ENCODE data around the gene GALNT6. TPM values are rescaled to one million over a fixed set of nuclear protein-coding genes. Genes with fewer than 3 reads are reported as not detected.

The GALNT6 gene
- total RNA-seq, 2 donors from 2014 or later: 31.4 to 41.0 TPM

DNA sequence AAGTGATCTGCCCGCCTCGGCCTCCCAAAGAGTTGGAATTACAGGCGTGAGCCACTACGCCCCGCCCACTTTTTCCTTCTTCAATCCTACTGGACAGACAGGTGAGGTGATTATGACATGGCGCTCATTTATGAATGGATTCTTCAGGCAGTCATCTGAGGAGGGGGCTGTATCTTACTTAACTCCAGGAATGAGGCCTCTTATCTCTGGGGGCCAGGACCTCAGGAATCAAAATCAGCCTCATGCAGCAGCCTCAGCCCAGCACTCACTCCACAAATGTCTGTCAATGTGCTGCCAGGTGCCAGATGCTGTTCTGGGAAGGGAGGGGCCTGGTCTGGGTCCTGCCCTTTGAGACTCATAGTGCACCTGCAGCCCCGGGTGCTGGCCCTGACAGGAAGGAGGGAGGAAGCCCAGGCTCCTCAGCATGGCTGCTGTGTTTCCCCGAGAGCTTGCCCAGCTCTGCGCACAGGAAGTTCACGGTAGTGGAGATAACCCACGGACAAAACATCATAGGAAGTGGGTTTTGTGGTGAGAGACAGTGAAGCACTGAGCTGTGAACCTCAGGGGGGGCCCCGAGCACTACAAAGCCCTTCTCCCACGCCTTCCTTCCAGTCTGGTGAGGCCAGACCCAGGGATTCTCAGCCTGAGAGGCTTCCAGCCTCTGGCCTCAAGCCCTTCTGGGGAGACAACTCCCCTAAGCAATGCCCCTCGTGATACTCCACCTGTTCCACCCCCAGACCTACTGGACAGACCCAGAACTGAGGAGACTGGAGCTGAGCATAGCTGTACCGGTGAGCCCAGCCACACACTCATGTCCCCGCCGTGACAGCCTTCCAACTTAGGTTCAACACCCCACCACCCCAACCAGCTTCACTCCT, 22.3 kb downstream of the GALNT6 start:
- peak; percentile 95 for ATAC-seq
- DNase-seq: peak; percentile 79 to 84
- intact Hi-C loops (cut with DNase I, micrococcal nuclease): no loop called here

DNA sequence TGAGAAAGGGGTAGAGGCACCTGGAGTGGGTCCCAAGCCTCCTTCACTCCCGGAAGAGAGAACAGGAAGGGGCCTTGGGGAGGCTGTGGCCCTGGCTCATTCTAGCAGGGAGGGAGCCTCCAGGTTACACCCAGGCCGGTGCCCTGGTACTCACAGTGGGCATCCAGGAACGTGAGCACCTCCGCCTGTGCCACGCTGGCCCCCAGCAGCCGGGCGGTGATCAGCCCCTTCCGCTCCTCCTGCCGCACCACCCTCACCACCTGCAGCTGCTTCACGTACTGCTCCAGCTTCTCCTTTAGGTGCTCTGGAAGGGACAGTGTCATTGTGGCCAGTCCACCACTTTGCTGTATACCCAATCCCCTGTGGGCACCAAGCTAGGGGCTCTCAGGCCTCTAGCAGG, 25.9 kb downstream of the GALNT6 start:
- no peak for DNase-seq
- no peak for ATAC-seq
- intact Hi-C loops (cut with DNase I, micrococcal nuclease): no loop called here

DNA sequence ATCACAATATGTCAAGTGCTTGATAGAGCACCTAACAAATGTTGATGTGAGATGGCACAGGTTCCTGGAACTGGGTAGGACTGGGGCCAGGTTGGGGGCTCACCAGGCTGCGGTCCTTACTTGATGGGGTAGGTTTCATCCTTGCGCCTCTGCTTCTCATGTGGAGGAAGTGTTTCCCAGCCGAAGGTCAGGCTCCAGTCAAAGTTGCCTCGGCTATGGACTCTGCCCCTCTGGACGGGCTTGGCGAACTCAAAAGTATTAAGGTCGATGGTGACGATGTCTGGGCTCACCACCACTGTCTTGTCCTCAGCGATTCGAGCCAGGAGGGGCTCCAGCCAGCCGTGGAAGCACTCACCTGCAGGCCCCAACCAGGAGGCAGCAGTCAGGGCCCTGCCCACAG, 27.2 kb downstream of the GALNT6 start:
- DNase-seq (no peak), ATAC-seq (no peak)
- intact Hi-C loops (cut with DNase I, micrococcal nuclease): no loop called here

DNA sequence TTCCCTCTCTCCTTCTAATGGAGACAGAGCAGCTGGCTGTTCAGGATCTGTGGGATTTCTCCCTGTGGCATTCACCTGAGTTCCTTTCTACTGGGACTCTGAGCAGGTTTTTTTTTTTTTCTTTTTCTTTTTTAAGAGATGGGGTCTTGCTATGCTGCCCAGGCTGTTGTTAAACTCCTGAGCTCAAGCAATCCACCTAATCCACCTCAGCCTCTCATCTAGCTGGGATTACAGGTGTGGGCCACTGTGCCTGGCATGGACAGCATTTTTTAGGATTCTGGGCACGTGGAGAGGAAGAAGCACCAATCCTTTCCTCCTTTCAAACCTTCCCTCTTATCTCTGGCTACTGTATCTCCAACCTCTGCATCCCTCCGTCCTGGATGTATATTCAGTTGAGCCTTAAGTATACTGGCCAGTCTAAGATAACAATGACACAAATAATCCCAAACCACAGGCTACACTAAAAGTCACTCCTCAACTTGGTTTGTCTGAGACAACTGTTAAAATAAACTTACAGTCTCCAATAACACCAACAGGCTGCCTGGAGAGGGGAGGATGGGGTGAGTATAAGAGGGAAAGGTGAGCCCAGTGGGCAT, 28.4 kb downstream of the GALNT6 start:
- ATAC-seq: no peak
- intact Hi-C loops (cut with DNase I, micrococcal nuclease): no loop called here
- DNase-seq: no peak

DNA sequence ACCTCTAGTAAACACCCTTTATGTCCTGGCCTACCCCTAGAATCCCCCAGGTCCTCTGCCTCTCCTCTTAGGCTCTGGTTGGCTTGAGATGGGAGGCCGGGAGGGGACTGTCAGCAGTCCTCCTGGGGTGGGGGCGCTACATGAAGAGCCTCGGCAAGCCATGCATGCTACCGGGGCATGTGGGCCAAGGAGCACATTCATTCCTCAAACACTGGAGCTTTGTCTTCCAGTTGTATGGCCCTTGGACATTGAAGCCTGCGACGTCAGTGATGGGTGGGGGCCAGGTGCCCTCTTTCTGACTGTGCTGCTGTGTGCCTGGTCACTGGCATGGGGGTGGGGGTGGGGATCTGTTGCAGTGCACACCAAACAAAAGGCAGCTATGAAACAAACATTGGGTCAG, 28.9 kb downstream of the GALNT6 start:
- intact Hi-C loops (cut with DNase I, micrococcal nuclease): no loop called here
- ATAC-seq (no peak), DNase-seq (no peak)

DNA sequence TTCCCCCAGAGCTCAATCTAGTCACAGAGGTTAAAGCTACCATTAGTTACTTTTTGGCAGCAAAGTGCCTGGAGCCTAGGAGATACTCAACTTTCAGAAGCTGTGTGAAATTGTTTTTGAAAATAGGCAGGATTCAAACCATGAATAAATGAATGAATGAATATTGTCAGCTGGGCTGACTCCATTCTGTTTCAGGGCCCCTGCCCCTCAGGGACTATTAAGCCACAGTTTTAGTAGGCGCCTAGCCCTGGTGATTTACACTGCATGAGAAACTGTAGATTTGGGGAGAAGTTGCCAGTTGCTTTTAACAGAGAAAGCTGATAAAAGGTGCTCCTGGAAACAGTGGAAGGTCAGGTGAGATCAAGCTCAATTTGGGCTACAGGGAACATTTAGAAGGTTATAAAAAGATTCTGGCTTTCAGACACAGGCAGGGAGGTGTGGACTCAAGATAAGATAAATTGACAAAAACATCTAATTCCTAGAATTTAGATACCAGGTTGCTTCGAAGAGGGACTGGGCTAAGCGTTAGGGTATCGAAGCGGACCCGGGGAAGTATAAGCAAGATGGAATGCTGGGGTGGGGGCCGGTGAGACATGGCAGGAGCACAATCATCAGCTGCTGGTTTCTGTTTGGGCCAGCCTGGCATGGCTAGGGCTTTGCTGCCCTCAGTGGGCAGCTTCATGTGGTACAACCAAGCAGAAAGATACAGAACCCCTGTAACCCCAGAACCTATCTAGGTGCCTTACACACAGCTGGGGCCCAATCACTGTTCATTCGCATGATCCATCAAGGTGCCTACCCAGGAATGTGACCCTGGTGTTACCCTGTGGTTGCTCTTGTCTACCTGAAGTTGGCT, 29.8 kb downstream of the GALNT6 start:
- ATAC-seq (no peak), DNase-seq (no peak)
- intact Hi-C loops (cut with DNase I, micrococcal nuclease): no loop called here

DNA sequence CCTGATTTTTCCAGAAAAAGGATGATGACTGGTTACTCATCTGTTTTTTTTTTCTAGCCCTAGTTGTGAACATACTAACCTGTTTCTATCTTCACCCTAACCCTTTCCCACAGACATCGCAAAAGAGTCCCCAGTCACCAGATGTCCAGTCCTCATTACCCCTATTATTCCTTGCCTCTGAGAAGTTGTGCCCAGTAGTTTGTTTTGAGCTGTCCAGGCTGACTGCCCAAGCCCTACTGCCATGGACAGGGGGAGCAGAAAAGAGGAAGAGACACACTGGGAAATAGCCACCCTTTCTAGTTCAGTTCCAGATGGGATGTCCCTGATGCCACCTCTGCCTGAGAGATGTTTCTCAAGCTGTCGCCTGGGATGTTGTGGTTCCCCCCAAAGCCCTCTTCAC, 30.9 kb downstream of the GALNT6 start:
- no peak for DNase-seq
- intact Hi-C loops (cut with DNase I, micrococcal nuclease): no loop called here
- ATAC-seq: no peak

DNA sequence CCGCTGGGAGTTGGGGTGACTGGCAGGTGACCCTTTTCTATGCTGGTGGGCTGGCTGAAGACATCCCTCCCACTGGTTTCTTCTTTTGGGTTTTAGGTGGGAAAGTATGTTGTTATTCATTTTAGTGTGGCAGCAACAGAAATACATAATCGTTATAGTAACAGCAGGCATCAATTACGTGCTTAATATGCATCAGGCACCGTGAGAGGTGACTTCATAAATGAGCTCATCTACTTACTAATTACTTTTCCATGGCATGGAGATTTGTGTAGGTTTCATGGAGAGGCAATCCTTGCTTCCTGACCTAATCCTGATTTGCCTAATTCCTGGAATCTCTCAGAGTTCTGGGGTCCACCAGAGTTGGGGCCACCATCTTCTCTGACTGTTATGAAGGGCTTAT, 31.4 kb downstream of the GALNT6 start:
- ATAC-seq: no peak
- DNase-seq: no peak
- intact Hi-C loops (cut with DNase I, micrococcal nuclease): no loop called here

DNA sequence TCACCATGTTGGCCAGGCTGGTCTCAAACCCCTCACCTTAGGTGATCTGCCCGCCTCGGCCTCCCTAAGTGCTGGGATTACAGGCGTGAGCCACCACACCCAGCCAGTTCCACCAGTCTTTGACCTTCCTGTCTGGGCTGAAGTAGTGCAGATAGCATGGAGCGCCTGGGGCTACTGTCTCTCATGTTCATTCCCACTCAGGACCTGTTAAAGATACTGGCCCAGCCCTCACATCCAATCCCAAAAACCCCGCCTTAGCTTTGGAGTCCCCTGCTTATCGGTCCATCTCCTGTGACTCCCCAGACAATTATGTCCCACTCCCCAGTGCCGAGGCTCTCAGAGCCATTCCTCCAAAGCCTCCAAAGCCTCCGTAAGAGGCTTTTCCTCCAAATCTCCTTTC, 32.7 kb downstream of the GALNT6 start:
- intact Hi-C loops (cut with DNase I, micrococcal nuclease): no loop called here
- ATAC-seq (no peak), DNase-seq (no peak)

DNA sequence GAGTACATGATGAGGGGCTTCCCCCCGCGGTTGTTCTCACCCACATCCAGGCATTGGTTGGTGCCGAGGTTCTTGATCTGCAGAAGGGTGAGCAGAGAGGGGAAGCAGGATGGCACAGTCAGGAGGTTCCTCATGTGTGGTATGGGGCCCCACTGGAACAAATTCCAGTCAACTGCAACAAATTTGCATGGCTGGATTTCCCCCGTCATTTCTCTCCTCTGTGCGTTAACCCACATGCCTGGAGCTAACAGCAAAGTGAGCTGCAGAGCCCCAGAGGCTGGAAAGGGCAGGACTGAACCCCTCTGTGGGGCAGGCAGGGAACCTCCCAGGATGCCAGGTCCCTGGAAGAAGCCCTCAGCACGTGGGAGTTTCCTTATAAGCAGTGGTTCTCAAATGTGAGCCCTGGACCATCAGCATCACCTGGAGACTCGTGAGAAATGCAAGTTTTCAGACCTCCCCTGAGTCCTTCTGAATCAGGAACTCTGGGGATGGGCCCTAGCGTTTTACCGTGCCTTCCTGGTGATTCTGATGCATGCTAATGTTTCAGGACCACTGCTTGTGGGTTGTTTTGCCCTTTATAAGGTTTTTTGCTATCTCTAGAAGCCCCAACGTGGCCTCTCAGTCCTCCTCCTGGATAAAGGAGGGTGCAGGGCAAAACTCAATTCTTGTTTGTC, 33.7 kb downstream of the GALNT6 start:
- DNase-seq (no peak), ATAC-seq (no peak)
- intact Hi-C loops (cut with DNase I, micrococcal nuclease): no loop called here

DNA sequence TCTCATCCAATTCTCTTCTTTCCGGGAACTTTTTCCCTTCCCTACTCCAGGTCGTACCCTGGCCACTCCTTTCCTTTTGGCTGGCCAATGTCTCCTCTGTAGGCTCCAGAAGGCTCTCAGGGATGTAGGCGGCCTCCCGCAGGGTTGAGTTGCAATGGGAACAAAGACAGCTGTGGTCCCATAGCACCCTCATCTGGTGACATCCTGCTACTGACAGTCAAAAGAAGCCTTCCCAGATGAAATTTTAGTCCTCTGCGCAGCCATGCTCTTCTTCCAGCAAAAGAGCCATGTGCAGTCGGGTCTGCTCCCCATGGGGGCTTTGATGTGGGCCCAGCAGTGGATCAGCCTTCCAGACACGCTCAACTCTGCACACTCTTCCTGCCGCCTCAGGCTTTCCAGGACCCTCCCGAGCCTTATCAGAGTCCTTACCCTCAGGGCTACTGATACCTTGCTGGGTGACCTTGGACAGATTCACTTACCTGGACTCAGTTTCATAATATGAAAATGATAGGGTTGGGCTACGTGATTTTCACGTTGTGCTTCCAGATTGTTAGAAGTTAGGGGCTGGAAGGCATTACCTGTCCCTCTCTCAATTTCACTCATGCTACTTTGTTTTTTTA, 39.2 kb downstream of the GALNT6 start:
- intact Hi-C loops (cut with DNase I, micrococcal nuclease): no loop called here
- ATAC-seq (peak; percentile 87), DNase-seq (peak in 1 of 2 donors; percentile 53)

DNA sequence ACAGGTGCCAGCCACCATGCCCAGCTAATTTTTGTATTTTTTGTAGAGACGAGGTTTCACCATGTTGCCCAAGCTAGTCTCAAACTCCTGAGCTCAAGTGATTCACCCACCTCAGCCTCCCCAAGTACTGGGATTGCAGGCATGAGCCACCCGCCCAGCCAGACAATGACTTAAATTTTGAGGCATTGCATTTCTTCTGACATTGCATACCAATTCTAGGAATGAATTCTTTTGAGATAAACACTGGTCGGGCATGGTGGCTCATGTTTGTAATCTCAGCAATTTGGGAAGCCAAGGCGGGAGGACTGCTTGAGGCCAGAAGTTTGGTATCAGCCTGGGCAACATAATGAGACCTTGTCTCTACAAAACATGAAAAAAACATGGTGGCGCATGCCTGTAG, 42.2 kb downstream of the GALNT6 start:
- intact Hi-C loops (cut with DNase I, micrococcal nuclease): loop anchor here in 1 of 2 donors (10.0 kb wide), 1 partner anchor 94 kb away; no protein-coding TSS in a partner anchor

DNA sequence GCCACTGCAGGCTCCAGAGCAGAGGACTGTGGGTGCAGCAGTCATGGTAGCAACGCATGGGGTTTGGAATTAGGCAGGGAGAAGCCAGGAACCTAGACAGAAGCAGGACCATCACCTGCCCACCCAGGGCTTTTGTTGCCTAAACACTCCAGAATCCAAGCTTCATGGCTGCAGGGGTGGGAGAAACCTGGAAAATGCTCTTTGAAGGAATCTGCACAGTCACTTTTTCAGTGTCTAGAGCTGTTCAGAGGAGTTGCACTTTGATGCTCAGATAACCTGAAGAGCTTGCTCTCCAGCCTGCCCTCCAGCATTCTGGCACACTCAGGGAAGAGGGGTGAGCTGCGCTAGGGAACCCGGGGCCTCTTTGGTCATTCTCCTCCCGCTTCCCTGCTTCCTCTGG, 43.1 kb downstream of the GALNT6 start:
- DNase-seq: no peak
- intact Hi-C loops (cut with DNase I, micrococcal nuclease): loop anchor here in 1 of 2 donors (10.0 kb wide), 1 partner anchor 93 kb away; no protein-coding TSS in a partner anchor
- ATAC-seq: no peak

More for the DNA sequence above, 42.2 kb downstream of the GALNT6 start:
- no peak for DNase-seq
- ATAC-seq: no peak

DNA sequence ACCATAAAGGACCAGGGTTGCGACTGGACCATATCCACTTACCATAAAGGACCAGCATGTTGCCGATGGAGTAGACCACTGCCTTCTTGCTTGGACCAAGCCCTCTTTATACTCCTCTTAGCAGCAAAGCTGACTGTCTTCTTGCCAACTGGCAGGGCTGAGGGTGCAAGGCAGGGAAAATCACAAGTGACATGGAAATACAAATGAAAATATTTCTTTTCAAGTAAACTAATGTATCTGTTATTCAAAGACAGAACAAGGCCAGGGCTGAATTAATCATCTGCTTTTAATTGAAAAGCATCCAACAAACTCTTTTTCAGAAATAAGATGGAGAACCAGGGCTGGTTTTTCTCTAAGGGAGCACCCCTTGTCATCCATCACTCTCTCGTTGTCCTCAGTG, 44.6 kb downstream of the GALNT6 start, which contains the start of gene CELA1:
CELA1 (minus strand) TSS at position 99 of the 400 bp plus-strand sequence; CDS start at position 58, 41 bp downstream.
- no peak for ATAC-seq
- DNase-seq: no peak
- intact Hi-C loops (cut with DNase I, micrococcal nuclease): loop anchor here in 1 of 2 donors (10.0 kb wide), 1 partner anchor 92 kb away; no protein-coding TSS in a partner anchor

DNA sequence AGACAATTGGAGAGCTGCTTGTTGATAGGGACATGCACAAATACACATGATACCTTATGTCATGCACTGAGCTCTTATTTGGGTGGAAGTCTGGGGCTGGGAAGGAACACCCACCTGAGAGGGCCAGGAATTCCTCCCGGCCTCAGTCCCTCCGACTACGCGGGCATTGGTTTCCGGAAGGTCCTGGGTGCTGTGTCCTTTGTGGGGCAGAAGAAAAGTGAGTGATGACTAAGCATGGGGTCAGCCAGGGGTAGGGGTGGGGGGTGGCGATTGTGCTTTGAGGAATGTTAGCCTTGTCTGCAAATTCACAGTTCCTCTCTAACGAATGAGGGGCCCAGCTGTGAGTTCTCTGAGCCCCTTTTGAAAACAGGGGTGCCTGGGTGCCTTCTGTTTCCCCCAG, 45.5 kb downstream of the GALNT6 start:
- ATAC-seq (no peak), DNase-seq (no peak)
- intact Hi-C loops (cut with DNase I, micrococcal nuclease): loop anchor here in 1 of 2 donors (10.0 kb wide), 1 partner anchor 91 kb away; no protein-coding TSS in a partner anchor

DNA sequence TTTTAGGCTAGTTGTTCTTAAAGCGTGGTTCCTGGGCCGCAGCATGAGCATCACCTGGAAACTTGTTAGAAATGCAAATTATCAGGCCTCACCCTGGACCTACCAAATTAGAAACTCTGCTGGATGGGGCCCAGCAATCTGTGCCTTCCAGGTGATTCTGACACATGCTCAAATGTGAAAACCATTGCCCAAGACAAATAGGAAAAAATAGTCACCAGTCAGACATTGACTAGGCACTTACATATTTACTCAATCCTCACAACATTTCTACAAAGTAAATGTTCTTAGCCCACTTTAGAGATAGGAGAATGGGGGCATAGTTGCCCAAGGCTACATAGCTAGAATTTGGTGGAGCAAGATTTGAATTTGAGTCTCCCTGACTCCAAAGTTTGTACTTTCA, 48.0 kb downstream of the GALNT6 start:
- DNase-seq: no peak
- intact Hi-C loops (cut with DNase I, micrococcal nuclease): loop anchor here in 1 of 2 donors (10.0 kb wide), 1 partner anchor 88 kb away; no protein-coding TSS in a partner anchor
- no peak for ATAC-seq

DNA sequence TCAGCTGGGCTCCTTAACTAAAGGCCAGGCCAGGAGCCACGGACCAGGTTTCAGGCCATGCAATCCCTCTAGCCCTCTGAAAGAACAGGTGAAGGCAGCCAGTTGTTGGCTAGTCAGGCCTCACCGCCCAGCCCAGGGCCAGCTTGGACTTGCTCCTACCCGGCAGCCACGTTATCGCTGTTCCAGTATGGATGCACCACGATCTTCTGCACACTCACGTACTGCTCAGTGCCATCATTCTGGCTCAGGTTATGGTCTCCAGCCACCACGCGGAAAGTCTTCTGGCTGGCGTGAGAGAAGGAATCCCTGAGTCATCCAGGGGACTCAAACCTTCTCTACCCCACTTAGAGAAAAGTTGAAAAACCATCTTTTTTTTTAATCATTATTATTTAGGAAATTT, 48.8 kb downstream of the GALNT6 start:
- no peak for ATAC-seq
- DNase-seq: no peak
- intact Hi-C loops (cut with DNase I, micrococcal nuclease): loop anchor here in 1 of 2 donors (10.0 kb wide), 1 partner anchor 88 kb away; no protein-coding TSS in a partner anchor

All from left colon (tissue), 2 donors.